Keratinocyte (primary cell): ENCODE data around the gene HNRNPAB.

Source experiments
- EZH2 ChIP-seq: IDR thresholded peaks from one replicate; pipeline ENCODE4 v1.6.1; 2012; ENCODE audit warnings: inconsistent platforms, mild to moderate bottlenecking, low read length, moderate library complexity
- TF ChIP-seq, protein P1 (sequence below), 3 experiments: IDR thresholded peaks in 1 of 3; conservative IDR thresholded peaks in 1 of 3; optimal IDR thresholded peaks in 1 of 3; 2 replicates in 2 of 3; 3 replicates in 1 of 3; pipeline versions ENCODE3 to v1.5.1; 2011; ENCODE audit warnings: low read length in 3 of 3, mild to moderate bottlenecking in 3 of 3, moderate library complexity in 2 of 3, control low read depth in 1 of 3, inconsistent platforms in 1 of 3; ENCODE audit not compliant: insufficient read depth in 2 of 3; ENCODE audit errors: extremely low read depth in 1 of 3

GRCh38 chr5:178208540-178209227, 4.4 kb downstream of the HNRNPAB start:
- TF ChIP-seq, protein P1, sequence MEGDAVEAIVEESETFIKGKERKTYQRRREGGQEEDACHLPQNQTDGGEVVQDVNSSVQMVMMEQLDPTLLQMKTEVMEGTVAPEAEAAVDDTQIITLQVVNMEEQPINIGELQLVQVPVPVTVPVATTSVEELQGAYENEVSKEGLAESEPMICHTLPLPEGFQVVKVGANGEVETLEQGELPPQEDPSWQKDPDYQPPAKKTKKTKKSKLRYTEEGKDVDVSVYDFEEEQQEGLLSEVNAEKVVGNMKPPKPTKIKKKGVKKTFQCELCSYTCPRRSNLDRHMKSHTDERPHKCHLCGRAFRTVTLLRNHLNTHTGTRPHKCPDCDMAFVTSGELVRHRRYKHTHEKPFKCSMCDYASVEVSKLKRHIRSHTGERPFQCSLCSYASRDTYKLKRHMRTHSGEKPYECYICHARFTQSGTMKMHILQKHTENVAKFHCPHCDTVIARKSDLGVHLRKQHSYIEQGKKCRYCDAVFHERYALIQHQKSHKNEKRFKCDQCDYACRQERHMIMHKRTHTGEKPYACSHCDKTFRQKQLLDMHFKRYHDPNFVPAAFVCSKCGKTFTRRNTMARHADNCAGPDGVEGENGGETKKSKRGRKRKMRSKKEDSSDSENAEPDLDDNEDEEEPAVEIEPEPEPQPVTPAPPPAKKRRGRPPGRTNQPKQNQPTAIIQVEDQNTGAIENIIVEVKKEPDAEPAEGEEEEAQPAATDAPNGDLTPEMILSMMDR (optimal IDR thresholded peaks at IDR 0.05 in 1 of 3, IDR thresholded peaks at IDR 0.05 in 1 of 3, conservative IDR thresholded peaks at IDR 0.05 in 1 of 3; ENCODE audit: extremely low read depth in 1 of 3, insufficient read depth in 2 of 3, low read length in 3 of 3), result no peak
- no peak for TF ChIP-seq EZH2
